GM23338 (cell line): Measurements from ENCODE around the gene NCOA6. TPM values are rescaled to one million over a fixed set of nuclear protein-coding genes. Genes with fewer than 3 reads are reported as not detected.
"Not testable (repeated sequence)": the region's sequence is repeated elsewhere in the genome, so short reads cannot be mapped to it uniquely, and the experiment has no call there.

Experiments
- ATAC-seq: fragments of 200-7000 bp; cut with Tn5 transposase; 3 replicates; pipeline ENCODE4 v1.9.1; 2020
- DNase-seq: peaks from one replicate; pipeline ENCODE4 v3.0.0-alpha.2; 2015; ENCODE audit warnings: low spot score
- H2AFZ ChIP-seq: fragments of 200-600 bp; sonication (generic); 2 replicates; pipeline ENCODE4 v1.8.0; 2016; ENCODE audit warnings: antibody characterized with exemption, mild to moderate bottlenecking, moderate library complexity
- H3F3A ChIP-seq: fragments of 200-600 bp; sonication (generic); replicated peaks from 2 replicates; pipeline ENCODE4 v1.8.0; 2017; ENCODE audit warnings: antibody characterized with exemption, mixed run types, low read depth
- H3K27ac ChIP-seq: fragments of 200-600 bp; sonication (generic); 2 replicates; pipeline ENCODE4 v1.6.1; 2016; ENCODE audit warnings: low read depth
- H3K27me3 ChIP-seq: fragments of 200-600 bp; sonication (generic); 2 replicates; pipeline ENCODE4 v1.8.0; 2016; ENCODE audit warnings: mild to moderate bottlenecking, mixed run types, moderate library complexity; ENCODE audit not compliant: insufficient read depth
- H3K36me3 ChIP-seq: fragments of 200-600 bp; sonication (generic); 2 replicates; pipeline ENCODE4 v1.8.0; 2016; ENCODE audit warnings: mild to moderate bottlenecking; ENCODE audit not compliant: insufficient read depth
- H3K4me1 ChIP-seq: fragments of 200-600 bp; sonication (generic); 2 replicates; pipeline ENCODE4 v1.8.0; 2016; ENCODE audit warnings: mild to moderate bottlenecking, moderate library complexity; ENCODE audit not compliant: insufficient read depth
- H3K4me2 ChIP-seq: fragments of 200-600 bp; sonication (generic); 2 replicates; pipeline ENCODE4 v1.7.1; 2017; ENCODE audit warnings: mixed run types
- H3K4me3 ChIP-seq: fragments of 200-600 bp; sonication (generic); 2 replicates; pipeline ENCODE4 v1.6.1; 2016; ENCODE audit warnings: mixed run types
- H3K79me2 ChIP-seq: fragments of 200-600 bp; sonication (generic); replicated peaks from 2 replicates; pipeline ENCODE4 v1.8.0; 2017; ENCODE audit warnings: mild to moderate bottlenecking; ENCODE audit not compliant: insufficient read depth
- H3K9me2 ChIP-seq: fragments of 200-600 bp; sonication (generic); 2 replicates; pipeline ENCODE4 v1.8.0; 2017; ENCODE audit not compliant: insufficient read depth
- H4K20me1 ChIP-seq: fragments of 200-600 bp; sonication (generic); replicated peaks from 2 replicates; pipeline ENCODE4 v1.8.0; 2017; ENCODE audit warnings: mild to moderate bottlenecking; ENCODE audit not compliant: insufficient read depth
- H3K27ac Mint-ChIP-seq: 2 replicates; pipeline ENCODE4 v1.8.0; 2020; ENCODE audit warnings: inconsistent platforms, mild to moderate bottlenecking, moderate library complexity, mixed read lengths
- H3K27me3 Mint-ChIP-seq: 3 replicates; pipeline ENCODE4 v1.8.0; 2022; ENCODE audit warnings: low read depth, mild to moderate bottlenecking, moderate library complexity, mixed read lengths, inconsistent platforms; ENCODE audit not compliant: insufficient read depth, poor library complexity
- H3K36me3 Mint-ChIP-seq: 3 replicates; pipeline ENCODE4 v1.8.0; 2021; ENCODE audit warnings: low read depth, mild to moderate bottlenecking, inconsistent platforms, moderate library complexity, mixed read lengths
- H3K4me1 Mint-ChIP-seq: 3 replicates; pipeline ENCODE4 v1.8.0; 2020; ENCODE audit warnings: mild to moderate bottlenecking, inconsistent platforms, mixed read lengths
- H3K4me3 Mint-ChIP-seq: 3 replicates; pipeline ENCODE4 v1.8.0; 2021; ENCODE audit warnings: moderate library complexity, mild to moderate bottlenecking, inconsistent platforms, mixed read lengths
- H3K9me3 Mint-ChIP-seq: 3 replicates; pipeline ENCODE4 v1.8.0; 2020; ENCODE audit warnings: moderate library complexity, mild to moderate bottlenecking, inconsistent platforms, mixed read lengths
- CREB1 ChIP-seq: fragments of 250-450 bp; sonication (Bioruptor Pico); IDR thresholded peaks from 2 replicates; pipeline ENCODE4 v1.5.0; 2020; ENCODE audit warnings: low read depth, mild to moderate bottlenecking, moderate library complexity
- CTCF ChIP-seq, 2 experiments: fragments of 200-600 bp in 1 of 2; sonication (generic) in 1 of 2; conservative IDR thresholded peaks; 2 replicates each; pipeline versions ENCODE4 v1.5.1 to v1.6.1; 2016 to 2017; ENCODE audit warnings: antibody characterized with exemption in 2 of 2, low read depth in 2 of 2, mild to moderate bottlenecking in 2 of 2, moderate library complexity in 1 of 2
- ETS1 ChIP-seq: IDR thresholded peaks from 2 replicates; pipeline ENCODE4 v1.6.1; 2016; ENCODE audit warnings: antibody characterized with exemption
- EZH2 ChIP-seq: fragments of 200-600 bp; sonication (generic); IDR thresholded peaks from one replicate; pipeline ENCODE4 v1.8.0; 2017; ENCODE audit warnings: antibody characterized with exemption, mild to moderate bottlenecking, low read depth; ENCODE audit not compliant: unreplicated experiment
- EZH2phosphoT487 ChIP-seq: fragments of 200-600 bp; sonication (generic); IDR thresholded peaks from one replicate; pipeline ENCODE4 v1.8.1; 2018; ENCODE audit warnings: antibody characterized with exemption; ENCODE audit not compliant: unreplicated experiment
- JUNB ChIP-seq: IDR thresholded peaks from one replicate; pipeline ENCODE4 v1.6.1; 2016; ENCODE audit warnings: antibody characterized with exemption; ENCODE audit not compliant: unreplicated experiment
- NANOG ChIP-seq: IDR thresholded peaks from 2 replicates; pipeline ENCODE4 v1.6.1; 2016; ENCODE audit warnings: antibody characterized with exemption, borderline replicate concordance
- POLR2AphosphoS5 ChIP-seq: IDR thresholded peaks from 2 replicates; pipeline ENCODE4 v1.6.1; 2016; ENCODE audit warnings: antibody characterized with exemption, low read depth
- REST ChIP-seq: IDR thresholded peaks from one replicate; pipeline ENCODE4 v1.6.1; 2018; ENCODE audit warnings: antibody characterized with exemption; ENCODE audit not compliant: unreplicated experiment
- STAT1 ChIP-seq: IDR thresholded peaks from one replicate; pipeline ENCODE4 v1.6.1; 2016; ENCODE audit warnings: antibody characterized with exemption; ENCODE audit not compliant: unreplicated experiment
- ZNF114 ChIP-seq: fragments of 250-450 bp; sonication (Bioruptor Pico); IDR thresholded peaks from 2 replicates; pipeline ENCODE4 v1.5.0; 2020; ENCODE audit warnings: mild to moderate bottlenecking, moderate library complexity
- ZNF331 ChIP-seq: fragments of 250-450 bp; sonication (Bioruptor Pico); IDR thresholded peaks from 2 replicates; pipeline ENCODE4 v1.5.0; 2020; ENCODE audit warnings: low read depth, mild to moderate bottlenecking, moderate library complexity
- polyA plus RNA-seq: library from polyadenylated mRNA; unstranded; fragments of >200 nt; fragmentation: Nextera tagmentation; extraction: Ambion mirVana; gene quantifications from 2 replicates; pipeline ENCODE4 v1.2.1, GENCODE V29; 2016
- total RNA-seq: library from RNA; depleted of rRNA; stranded (reverse); fragments of >200 nt; shearing (Covaris generic); gene quantifications from 2 replicates; pipeline ENCODE4 v1.2.3, GENCODE V29; 2014

NCOA6 gene
- total and polyA plus RNA-seq, 2 experiments from 2014 or later = 10.6 to 17.4 TPM

- H2AFZ ChIP-seq = no peak overlapping the region
- peaks cover 3% of the 10 kb centered on the region; the same call in 1 of the 3 replicates for H3K4me1 Mint-ChIP-seq
- no peak overlapping the region for H3K4me2 ChIP-seq
- no peak overlapping the region for H3K27ac ChIP-seq
- H3K9me3 Mint-ChIP-seq = no peaks in the 10 kb centered on the region; the same call in 2 of the 3 replicates
- H3K36me3 Mint-ChIP-seq = no peaks in the 10 kb centered on the region
- H3K27me3 ChIP-seq = peaks cover 21% of the 10 kb centered on the region
- no peaks in the 10 kb centered on the region for H3K36me3 ChIP-seq
- H3K4me3 Mint-ChIP-seq = no peak overlapping the region
- peaks cover 4% of the 10 kb centered on the region; the same call in 1 of the 2 replicates for H3K4me1 ChIP-seq
- H3K4me3 ChIP-seq = no peak overlapping the region
- no peaks in the 10 kb centered on the region for H3K9me2 ChIP-seq
- H3K27me3 Mint-ChIP-seq = peaks cover 13% of the 10 kb centered on the region
- DNase-seq (no peak), ATAC-seq (no peak)
- no peak for TF ChIP-seq EZH2phosphoT487
- no peak for TF ChIP-seq CREB1 (CRISPR knock-in tag)
- no peaks in the 10 kb centered on the region for H4K20me1 ChIP-seq
- no peak overlapping the region for H3K27ac Mint-ChIP-seq
- no peaks in the 10 kb centered on the region for H3K79me2 ChIP-seq
- H3F3A ChIP-seq = no peaks in the 10 kb centered on the region
Measured at GRCh38 chr20:34715384-34715783, 110.1 kb downstream of the NCOA6 start.

GRCh38 chr20:34713944-34714515 lies 111.4 kb downstream of the NCOA6 start:
- H2AFZ ChIP-seq, H3K4me3 Mint-ChIP-seq, H3K36me3 ChIP-seq, H3K9me3 Mint-ChIP-seq, H4K20me1 ChIP-seq, H3K36me3 Mint-ChIP-seq, DNase-seq, H3F3A ChIP-seq, H3K79me2 ChIP-seq, H3K4me1 Mint-ChIP-seq, ATAC-seq, H3K4me3 ChIP-seq, H3K27ac ChIP-seq, H3K9me2 ChIP-seq, H3K4me2 ChIP-seq, H3K27ac Mint-ChIP-seq, H3K4me1 ChIP-seq: not testable (repeated sequence)
- peaks cover 22% of the 10 kb centered on the region for H3K27me3 Mint-ChIP-seq
- H3K27me3 ChIP-seq = peaks cover 25% of the 10 kb centered on the region

- Mint-ChIP-seq H3K9me3 (no peaks in the 10 kb centered on the region; the same call in 2 of the 3 replicates), H3K36me3 (no peaks in the 10 kb centered on the region), H3K27ac (no peak overlapping the region), H3K4me3 (no peak overlapping the region), H3K4me1 (peaks cover 7% of the 10 kb centered on the region; the same call in 2 of the 3 replicates), H3K27me3 (peaks cover 23% of the 10 kb centered on the region)
- H3K4me1 ChIP-seq = peaks cover 5% of the 10 kb centered on the region; the same call in 1 of the 2 replicates
- no peaks in the 10 kb centered on the region for H4K20me1 ChIP-seq
- H3K9me2 ChIP-seq = no peaks in the 10 kb centered on the region
- no peak overlapping the region for H2AFZ ChIP-seq
- 0 out of 2 replicates have a peak, but pooled peaks cover 3% of the 10 kb centered on the region for H3F3A ChIP-seq
- H3K4me2 ChIP-seq = no peak overlapping the region
- H3K36me3 ChIP-seq = no peaks in the 10 kb centered on the region
- ATAC-seq = no peak
- peaks cover 25% of the 10 kb centered on the region for H3K27me3 ChIP-seq
- H3K4me3 ChIP-seq = no peak overlapping the region
- H3K27ac ChIP-seq = no peak overlapping the region
- no peak for DNase-seq
- H3K79me2 ChIP-seq = no peaks in the 10 kb centered on the region
- TF ChIP-seq CREB1 (CRISPR knock-in tag) (no peak), JUNB (no peak), POLR2AphosphoS5 (no peak), CTCF (conservative IDR thresholded peaks at IDR 0.05; ENCODE audit: low read depth in 2 of 2) (no peak), ETS1 (no peak), REST (no peak), EZH2 (no peak), ZNF114 (CRISPR knock-in tag) (no peak), ZNF331 (CRISPR knock-in tag) (no peak), NANOG (no peak), STAT1 (no peak)
Measured at GRCh38 chr20:34713194-34713943, 112.1 kb downstream of the NCOA6 start.
